OCI-M1 (cell line): ENCODE data around the gene TCF7L1.

Experiments
- DNase-seq: peaks from one replicate; lab custom pipeline; 2025; lab: John Stamatoyannopoulos, UW

TCF7L1 gene

GRCh38 chr2:85163675-85164074 is 30.5 kb downstream of the TCF7L1 start:
- no peak for DNase-seq

GRCh38 chr2:85164145-85164569 is 31.0 kb downstream of the TCF7L1 start:
- no peak for DNase-seq

GRCh38 chr2:85165088-85165690 is 32.0 kb downstream of the TCF7L1 start:
- no peak for DNase-seq

GRCh38 chr2:85166021-85166420 is 32.8 kb downstream of the TCF7L1 start:
- DNase-seq = no peak

- DNase-seq = no peak
These were observed 34.3 kb downstream of the TCF7L1 start for GRCh38 chr2:85167479-85167878.

- DNase-seq = no peak
These were observed 35.8 kb downstream of the TCF7L1 start for GRCh38 chr2:85168942-85169341.

- no peak for DNase-seq
These were observed 36.4 kb downstream of the TCF7L1 start for GRCh38 chr2:85169581-85169980.

GRCh38 chr2:85170938-85171475 is 37.8 kb downstream of the TCF7L1 start:
- no peak for DNase-seq

- no peak for DNase-seq
These were observed 38.7 kb downstream of the TCF7L1 start for GRCh38 chr2:85171916-85172315.

GRCh38 chr2:85173909-85174308 is 40.7 kb downstream of the TCF7L1 start:
- DNase-seq = no peak

GRCh38 chr2:85174943-85175342 is 41.8 kb downstream of the TCF7L1 start:
- no peak for DNase-seq

- DNase-seq = no peak
These were observed 42.4 kb downstream of the TCF7L1 start for GRCh38 chr2:85175369-85176299.

- no peak for DNase-seq
These were observed 44.0 kb downstream of the TCF7L1 start for GRCh38 chr2:85177031-85177824.

GRCh38 chr2:85178154-85178553 is 45.0 kb downstream of the TCF7L1 start:
- no peak for DNase-seq

GRCh38 chr2:85178980-85179411 is 45.8 kb downstream of the TCF7L1 start:
- no peak for DNase-seq

- no peak for DNase-seq
These were observed 46.3 kb downstream of the TCF7L1 start for GRCh38 chr2:85179541-85179940.

- no peak for DNase-seq
These were observed 47.3 kb downstream of the TCF7L1 start for GRCh38 chr2:85180322-85181133.

GRCh38 chr2:85181134-85181631 is 48.0 kb downstream of the TCF7L1 start:
- no peak for DNase-seq

- DNase-seq = no peak
These were observed 48.8 kb downstream of the TCF7L1 start for GRCh38 chr2:85181844-85182456.

- DNase-seq = no peak
These were observed 49.9 kb downstream of the TCF7L1 start for GRCh38 chr2:85183076-85183475.

- DNase-seq = no peak
These were observed 50.3 kb downstream of the TCF7L1 start for GRCh38 chr2:85183479-85183878.
